ENCODE data around the gene DCHS2.

DCHS2 gene

DNA sequence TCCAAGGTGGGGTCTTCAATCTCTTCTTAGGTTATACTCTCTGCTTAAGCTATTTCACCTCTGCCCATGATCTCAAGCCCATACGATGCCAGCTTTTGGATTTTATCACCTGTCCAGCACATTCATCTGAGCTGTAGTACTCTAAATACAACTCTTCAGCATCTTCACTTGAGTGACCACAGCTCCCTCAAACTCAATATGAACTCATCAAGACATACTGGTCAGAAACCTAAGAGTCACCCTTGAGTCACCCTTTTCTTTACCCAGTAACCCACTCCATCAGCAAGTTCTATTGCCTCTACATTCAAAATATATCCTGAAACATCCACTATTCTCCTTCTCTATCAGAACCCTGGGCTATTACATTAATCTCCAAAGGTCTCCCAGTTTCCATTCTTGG, 69.4 kb downstream of the DCHS2 start:
- TF ChIP-seq, protein P1, sequence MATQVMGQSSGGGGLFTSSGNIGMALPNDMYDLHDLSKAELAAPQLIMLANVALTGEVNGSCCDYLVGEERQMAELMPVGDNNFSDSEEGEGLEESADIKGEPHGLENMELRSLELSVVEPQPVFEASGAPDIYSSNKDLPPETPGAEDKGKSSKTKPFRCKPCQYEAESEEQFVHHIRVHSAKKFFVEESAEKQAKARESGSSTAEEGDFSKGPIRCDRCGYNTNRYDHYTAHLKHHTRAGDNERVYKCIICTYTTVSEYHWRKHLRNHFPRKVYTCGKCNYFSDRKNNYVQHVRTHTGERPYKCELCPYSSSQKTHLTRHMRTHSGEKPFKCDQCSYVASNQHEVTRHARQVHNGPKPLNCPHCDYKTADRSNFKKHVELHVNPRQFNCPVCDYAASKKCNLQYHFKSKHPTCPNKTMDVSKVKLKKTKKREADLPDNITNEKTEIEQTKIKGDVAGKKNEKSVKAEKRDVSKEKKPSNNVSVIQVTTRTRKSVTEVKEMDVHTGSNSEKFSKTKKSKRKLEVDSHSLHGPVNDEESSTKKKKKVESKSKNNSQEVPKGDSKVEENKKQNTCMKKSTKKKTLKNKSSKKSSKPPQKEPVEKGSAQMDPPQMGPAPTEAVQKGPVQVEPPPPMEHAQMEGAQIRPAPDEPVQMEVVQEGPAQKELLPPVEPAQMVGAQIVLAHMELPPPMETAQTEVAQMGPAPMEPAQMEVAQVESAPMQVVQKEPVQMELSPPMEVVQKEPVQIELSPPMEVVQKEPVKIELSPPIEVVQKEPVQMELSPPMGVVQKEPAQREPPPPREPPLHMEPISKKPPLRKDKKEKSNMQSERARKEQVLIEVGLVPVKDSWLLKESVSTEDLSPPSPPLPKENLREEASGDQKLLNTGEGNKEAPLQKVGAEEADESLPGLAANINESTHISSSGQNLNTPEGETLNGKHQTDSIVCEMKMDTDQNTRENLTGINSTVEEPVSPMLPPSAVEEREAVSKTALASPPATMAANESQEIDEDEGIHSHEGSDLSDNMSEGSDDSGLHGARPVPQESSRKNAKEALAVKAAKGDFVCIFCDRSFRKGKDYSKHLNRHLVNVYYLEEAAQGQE (IDR thresholded peaks at IDR 0.05; ENCODE audit: insufficient read depth in 1 of 2, low read depth in 2 of 2, low read length in 2 of 2) = no peak
- TF ChIP-seq SIN3A (IDR thresholded peaks at IDR 0.05; ENCODE audit: borderline replicate concordance, insufficient read depth, low read length) (no peak), FOXP2 (optimal IDR thresholded peaks at IDR 0.05; ENCODE audit: borderline replicate concordance, extremely low read depth, extremely low read length, insufficient read depth) (no peak), TAF1 (IDR thresholded peaks at IDR 0.05; ENCODE audit: borderline replicate concordance, insufficient read depth, low read length) (no peak), POLR2AphosphoS5 (IDR thresholded peaks at IDR 0.05; ENCODE audit: low read depth, low read length) (no peak)

DNA sequence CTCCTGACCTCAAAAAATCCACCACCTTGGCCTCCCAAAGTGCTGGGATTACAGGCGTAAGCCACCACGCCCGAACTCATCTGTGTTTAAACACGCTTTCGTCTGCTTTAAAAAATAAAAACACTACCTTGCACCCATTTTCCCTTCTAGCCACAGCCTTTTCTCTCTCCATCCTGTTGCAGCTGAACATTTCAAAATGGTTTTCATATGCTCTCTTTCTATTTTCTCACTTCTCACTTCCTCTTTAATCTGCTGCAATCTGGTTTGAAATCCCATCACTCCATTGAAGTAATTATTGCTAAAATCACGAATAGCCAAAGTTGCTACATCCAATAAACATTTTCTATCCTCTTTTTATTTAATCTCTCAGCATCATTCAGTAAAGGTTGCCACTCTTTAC, 70.0 kb downstream of the DCHS2 start:
- TF ChIP-seq POLR2AphosphoS5 (IDR thresholded peaks at IDR 0.05; ENCODE audit: low read depth, low read length) = no peak
- TF ChIP-seq, protein P1 (IDR thresholded peaks at IDR 0.05; ENCODE audit: insufficient read depth in 1 of 2, low read depth in 2 of 2, low read length in 2 of 2) = no peak
- TF ChIP-seq SIN3A (IDR thresholded peaks at IDR 0.05; ENCODE audit: borderline replicate concordance, insufficient read depth, low read length) = no peak
- no peak for TF ChIP-seq TAF1 (IDR thresholded peaks at IDR 0.05; ENCODE audit: borderline replicate concordance, insufficient read depth, low read length)
- TF ChIP-seq FOXP2 (optimal IDR thresholded peaks at IDR 0.05; ENCODE audit: borderline replicate concordance, extremely low read depth, extremely low read length, insufficient read depth) = no peak

DNA sequence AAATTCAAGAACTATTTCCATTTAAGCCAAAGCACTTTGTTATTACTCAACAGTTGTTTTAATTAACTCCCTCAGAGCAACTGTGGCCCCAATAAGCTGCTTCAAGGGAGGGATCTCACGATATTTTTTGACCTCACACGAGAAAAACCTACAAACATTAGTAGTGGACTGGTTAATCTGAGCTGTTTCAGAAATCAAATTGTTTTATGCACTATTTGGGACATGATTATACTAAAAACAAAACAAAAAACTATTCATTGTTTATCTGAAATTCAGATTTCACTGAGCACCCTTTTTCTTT, 74.3 kb downstream of the DCHS2 start:
- TF ChIP-seq TAF1 (IDR thresholded peaks at IDR 0.05; ENCODE audit: borderline replicate concordance, insufficient read depth, low read length) (no peak), FOXP2 (optimal IDR thresholded peaks at IDR 0.05; ENCODE audit: borderline replicate concordance, extremely low read depth, extremely low read length, insufficient read depth) (no peak), POLR2AphosphoS5 (IDR thresholded peaks at IDR 0.05; ENCODE audit: low read depth, low read length) (no peak), SIN3A (IDR thresholded peaks at IDR 0.05; ENCODE audit: borderline replicate concordance, insufficient read depth, low read length) (no peak)
- TF ChIP-seq, protein P1 (IDR thresholded peaks at IDR 0.05; ENCODE audit: insufficient read depth in 1 of 2, low read depth in 2 of 2, low read length in 2 of 2) = no peak

DNA sequence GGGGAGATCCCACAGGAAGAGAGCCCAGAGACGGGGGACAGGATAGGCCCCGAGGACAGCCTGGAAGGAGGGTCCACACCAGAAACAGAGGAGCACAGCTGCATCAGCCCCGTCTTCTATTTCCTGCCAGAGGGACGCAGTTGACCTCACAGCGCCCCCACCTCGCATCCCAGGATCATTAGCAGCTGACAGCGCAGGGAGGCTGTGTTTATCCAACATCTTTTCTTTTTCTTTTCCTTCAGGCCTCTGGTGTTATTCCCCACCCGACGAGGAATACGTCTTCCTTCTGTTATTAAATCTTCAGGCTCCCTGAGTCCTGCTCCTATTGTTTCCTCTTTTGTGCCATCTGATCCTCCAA, 75.4 kb downstream of the DCHS2 start:
- peak; percentile 11; the same call in 1 of the 2 replicates for TF ChIP-seq SIN3A (IDR thresholded peaks at IDR 0.05; ENCODE audit: borderline replicate concordance, insufficient read depth, low read length)
- TF ChIP-seq FOXP2 (optimal IDR thresholded peaks at IDR 0.05; ENCODE audit: borderline replicate concordance, extremely low read depth, extremely low read length, insufficient read depth) = no peak

DNA sequence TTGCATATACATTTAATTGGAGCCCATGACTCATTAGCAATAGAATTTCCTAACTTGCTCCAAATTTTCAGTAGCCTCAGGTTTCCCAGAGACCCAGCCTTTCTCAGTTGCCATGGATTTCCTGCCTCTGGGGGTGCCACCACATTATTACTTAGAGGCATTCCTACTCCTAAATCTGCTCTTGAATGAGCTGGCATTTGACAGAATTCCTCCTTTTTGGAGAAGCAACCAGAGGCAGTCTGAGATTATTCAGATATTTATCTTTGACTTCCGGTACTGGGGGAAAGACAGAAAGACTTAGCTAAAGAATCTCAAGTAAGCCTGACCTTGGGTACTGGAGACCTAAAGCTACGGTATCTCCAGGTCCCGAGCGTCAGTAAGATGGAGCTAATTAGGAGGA, 76.3 kb downstream of the DCHS2 start:
- TF ChIP-seq TAF1 (IDR thresholded peaks at IDR 0.05; ENCODE audit: borderline replicate concordance, insufficient read depth, low read length) (no peak), POLR2AphosphoS5 (IDR thresholded peaks at IDR 0.05; ENCODE audit: low read depth, low read length) (no peak), FOXP2 (optimal IDR thresholded peaks at IDR 0.05; ENCODE audit: borderline replicate concordance, extremely low read depth, extremely low read length, insufficient read depth) (no peak), SIN3A (IDR thresholded peaks at IDR 0.05; ENCODE audit: borderline replicate concordance, insufficient read depth, low read length) (no peak)
- TF ChIP-seq, protein P1 (IDR thresholded peaks at IDR 0.05; ENCODE audit: insufficient read depth in 1 of 2, low read depth in 2 of 2, low read length in 2 of 2) = no peak
